ENCODE data around the gene SELENOH. TPM values are rescaled to one million over a fixed set of nuclear protein-coding genes. Genes with fewer than 3 reads are reported as not detected.
A peak's percentile ranks its signal among the peaks of the same experiment; 100 is the strongest.

The SELENOH gene
- total and polyA plus RNA-seq, 9 of the 15 experiments (the other 6 are each of a cell fraction or from before 2014, with no cell fraction given) = 16.6 to 299 (median 118) TPM

- TF ChIP-seq E2F3 (CRISPR knock-in tag; IDR thresholded peaks at IDR 0.05) (no peak), COPS2 (conservative IDR thresholded peaks at IDR 0.05) (no peak), RFX5 (IDR thresholded peaks at IDR 0.05; ENCODE audit: low read depth, low read length) (no peak), NR2C1 (IDR thresholded peaks at IDR 0.05) (no peak), NR2C1 (tag; IDR thresholded peaks at IDR 0.05) (no peak), HNRNPUL1 (IDR thresholded peaks at IDR 0.05; ENCODE audit: low read length) (no peak), ZNF740 (CRISPR knock-in tag; IDR thresholded peaks at IDR 0.05) (no peak), ZNF740 (tag; IDR thresholded peaks at IDR 0.05) (no peak; a peak in 1 of 4 replicates), ZBTB1 (CRISPR knock-in tag; IDR thresholded peaks at IDR 0.05; ENCODE audit: borderline replicate concordance, low read depth) (no peak), SIN3B (IDR thresholded peaks at IDR 0.05; ENCODE audit: low read depth) (no peak), CTCF (IDR thresholded peaks at IDR 0.05 in 2 of 3, conservative IDR thresholded peaks at IDR 0.05 in 1 of 3; ENCODE audit: insufficient read depth in 2 of 3, low read depth in 1 of 3, low read length in 3 of 3) (no peak), CBX5 (IDR thresholded peaks at IDR 0.05; ENCODE audit: borderline replicate concordance, low read depth) (no peak), CC2D1A (IDR thresholded peaks at IDR 0.05) (peak; percentile 60; the same call in 1 of the 2 replicates)
- TF ChIP-seq, protein P1, sequence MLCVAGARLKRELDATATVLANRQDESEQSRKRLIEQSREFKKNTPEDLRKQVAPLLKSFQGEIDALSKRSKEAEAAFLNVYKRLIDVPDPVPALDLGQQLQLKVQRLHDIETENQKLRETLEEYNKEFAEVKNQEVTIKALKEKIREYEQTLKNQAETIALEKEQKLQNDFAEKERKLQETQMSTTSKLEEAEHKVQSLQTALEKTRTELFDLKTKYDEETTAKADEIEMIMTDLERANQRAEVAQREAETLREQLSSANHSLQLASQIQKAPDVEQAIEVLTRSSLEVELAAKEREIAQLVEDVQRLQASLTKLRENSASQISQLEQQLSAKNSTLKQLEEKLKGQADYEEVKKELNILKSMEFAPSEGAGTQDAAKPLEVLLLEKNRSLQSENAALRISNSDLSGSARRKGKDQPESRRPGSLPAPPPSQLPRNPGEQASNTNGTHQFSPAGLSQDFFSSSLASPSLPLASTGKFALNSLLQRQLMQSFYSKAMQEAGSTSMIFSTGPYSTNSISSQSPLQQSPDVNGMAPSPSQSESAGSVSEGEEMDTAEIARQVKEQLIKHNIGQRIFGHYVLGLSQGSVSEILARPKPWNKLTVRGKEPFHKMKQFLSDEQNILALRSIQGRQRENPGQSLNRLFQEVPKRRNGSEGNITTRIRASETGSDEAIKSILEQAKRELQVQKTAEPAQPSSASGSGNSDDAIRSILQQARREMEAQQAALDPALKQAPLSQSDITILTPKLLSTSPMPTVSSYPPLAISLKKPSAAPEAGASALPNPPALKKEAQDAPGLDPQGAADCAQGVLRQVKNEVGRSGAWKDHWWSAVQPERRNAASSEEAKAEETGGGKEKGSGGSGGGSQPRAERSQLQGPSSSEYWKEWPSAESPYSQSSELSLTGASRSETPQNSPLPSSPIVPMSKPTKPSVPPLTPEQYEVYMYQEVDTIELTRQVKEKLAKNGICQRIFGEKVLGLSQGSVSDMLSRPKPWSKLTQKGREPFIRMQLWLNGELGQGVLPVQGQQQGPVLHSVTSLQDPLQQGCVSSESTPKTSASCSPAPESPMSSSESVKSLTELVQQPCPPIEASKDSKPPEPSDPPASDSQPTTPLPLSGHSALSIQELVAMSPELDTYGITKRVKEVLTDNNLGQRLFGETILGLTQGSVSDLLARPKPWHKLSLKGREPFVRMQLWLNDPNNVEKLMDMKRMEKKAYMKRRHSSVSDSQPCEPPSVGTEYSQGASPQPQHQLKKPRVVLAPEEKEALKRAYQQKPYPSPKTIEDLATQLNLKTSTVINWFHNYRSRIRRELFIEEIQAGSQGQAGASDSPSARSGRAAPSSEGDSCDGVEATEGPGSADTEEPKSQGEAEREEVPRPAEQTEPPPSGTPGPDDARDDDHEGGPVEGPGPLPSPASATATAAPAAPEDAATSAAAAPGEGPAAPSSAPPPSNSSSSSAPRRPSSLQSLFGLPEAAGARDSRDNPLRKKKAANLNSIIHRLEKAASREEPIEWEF (CRISPR knock-in tag; IDR thresholded peaks at IDR 0.05) = no peak
- TF ChIP-seq, protein P2, sequence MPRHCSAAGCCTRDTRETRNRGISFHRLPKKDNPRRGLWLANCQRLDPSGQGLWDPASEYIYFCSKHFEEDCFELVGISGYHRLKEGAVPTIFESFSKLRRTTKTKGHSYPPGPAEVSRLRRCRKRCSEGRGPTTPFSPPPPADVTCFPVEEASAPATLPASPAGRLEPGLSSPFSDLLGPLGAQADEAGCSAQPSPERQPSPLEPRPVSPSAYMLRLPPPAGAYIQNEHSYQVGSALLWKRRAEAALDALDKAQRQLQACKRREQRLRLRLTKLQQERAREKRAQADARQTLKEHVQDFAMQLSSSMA (CRISPR knock-in tag; IDR thresholded peaks at IDR 0.05) = no peak
- TF ChIP-seq, protein P3, sequence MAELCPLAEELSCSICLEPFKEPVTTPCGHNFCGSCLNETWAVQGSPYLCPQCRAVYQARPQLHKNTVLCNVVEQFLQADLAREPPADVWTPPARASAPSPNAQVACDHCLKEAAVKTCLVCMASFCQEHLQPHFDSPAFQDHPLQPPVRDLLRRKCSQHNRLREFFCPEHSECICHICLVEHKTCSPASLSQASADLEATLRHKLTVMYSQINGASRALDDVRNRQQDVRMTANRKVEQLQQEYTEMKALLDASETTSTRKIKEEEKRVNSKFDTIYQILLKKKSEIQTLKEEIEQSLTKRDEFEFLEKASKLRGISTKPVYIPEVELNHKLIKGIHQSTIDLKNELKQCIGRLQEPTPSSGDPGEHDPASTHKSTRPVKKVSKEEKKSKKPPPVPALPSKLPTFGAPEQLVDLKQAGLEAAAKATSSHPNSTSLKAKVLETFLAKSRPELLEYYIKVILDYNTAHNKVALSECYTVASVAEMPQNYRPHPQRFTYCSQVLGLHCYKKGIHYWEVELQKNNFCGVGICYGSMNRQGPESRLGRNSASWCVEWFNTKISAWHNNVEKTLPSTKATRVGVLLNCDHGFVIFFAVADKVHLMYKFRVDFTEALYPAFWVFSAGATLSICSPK (IDR thresholded peaks at IDR 0.05; ENCODE audit: borderline replicate concordance) = no peak
Observed at GRCh38 chr11:57761301-57762234, 20.3 kb downstream of the SELENOH start, which contains the start of gene CTNND1 (continued).

Data from K562 (cell line).